HG03039 (cell line): ENCODE results near the gene FAM32A.
"Not testable (repeated sequence)": the region's sequence is repeated elsewhere in the genome, so short reads cannot be mapped to it uniquely, and the experiment has no call there.

Experiments
- ATAC-seq: cut with Tn5 transposase; IDR thresholded peaks from one replicate; pipeline ENCODE4 v1.9.1; 2021; ENCODE audit warnings: mild to moderate bottlenecking, moderate library complexity; ENCODE audit not compliant: unreplicated experiment

FAM32A gene

DNA sequence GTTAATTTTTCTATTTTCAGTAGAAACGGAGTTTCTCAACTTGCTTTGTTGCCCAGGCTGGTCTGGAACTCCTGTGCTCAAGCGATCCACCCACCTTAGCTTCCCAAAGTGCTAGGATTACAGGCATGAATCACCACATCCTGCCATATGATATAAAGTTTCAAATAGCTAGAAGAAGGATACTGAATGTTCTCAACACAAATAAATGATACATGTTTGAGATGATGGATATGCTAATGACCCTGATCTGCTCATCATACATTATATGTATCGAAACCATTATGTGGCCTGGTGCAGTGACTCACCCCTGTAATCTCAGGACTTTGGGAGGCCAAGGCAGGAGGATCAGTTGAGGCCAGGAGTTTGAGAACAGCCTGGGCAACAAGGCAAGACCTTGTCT, 23.4 kb upstream of the FAM32A start:
- no peak for ATAC-seq

DNA sequence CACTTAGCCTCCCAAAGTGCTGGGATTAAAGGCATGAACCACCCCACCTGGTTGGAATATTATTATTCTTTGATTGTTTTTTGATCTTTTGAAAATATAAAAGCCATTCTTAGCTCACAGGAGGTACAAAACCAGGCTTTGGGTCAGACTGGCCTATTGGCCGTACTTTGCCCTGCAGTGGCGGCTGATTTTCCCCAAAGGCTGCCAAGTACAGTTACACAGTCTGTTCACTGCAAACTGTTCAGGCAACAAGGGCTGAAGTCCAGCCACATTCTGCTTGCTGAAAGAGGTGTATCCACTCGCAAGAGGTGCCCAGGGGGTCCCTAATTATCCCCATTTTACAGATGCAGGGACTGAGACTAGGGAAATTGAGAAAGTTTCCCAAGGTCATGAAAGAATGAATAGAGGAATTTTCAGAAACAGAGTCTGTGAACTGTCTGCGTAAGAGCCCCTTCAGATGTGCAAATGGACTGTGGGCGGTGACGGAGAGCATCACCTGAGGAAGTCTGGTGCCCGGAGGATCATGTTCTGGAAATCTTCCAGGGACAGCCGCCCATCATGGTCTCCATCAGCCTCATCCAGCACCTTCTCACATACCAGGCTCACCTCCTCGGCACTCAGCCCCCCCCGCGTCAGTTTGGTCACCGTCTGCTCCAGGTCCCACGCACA, 20.9 kb upstream of the FAM32A start:
- ATAC-seq, result no peak

DNA sequence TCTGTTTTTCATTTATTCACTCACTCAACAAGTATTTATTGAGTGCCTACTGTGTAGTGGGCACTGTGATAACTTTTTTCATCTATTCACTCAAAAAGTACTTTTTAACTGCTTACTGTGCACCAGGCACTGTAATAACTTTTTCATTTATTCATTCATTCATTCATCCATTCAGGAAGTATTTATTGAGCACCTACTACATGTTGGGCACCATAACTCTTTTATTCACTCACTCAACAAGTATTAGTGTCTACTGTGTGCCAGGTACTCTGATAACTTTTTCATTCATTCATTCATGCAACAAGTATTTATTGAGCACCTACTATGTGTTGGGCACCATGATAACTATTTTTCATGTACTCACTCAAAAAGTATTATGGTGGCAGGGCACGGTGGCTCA, 18.8 kb upstream of the FAM32A start:
- no peak for ATAC-seq

- ATAC-seq, result no peak
These were observed 18.2 kb upstream of the FAM32A start for GRCh38 chr19:16167055-16167454.

GRCh38 chr19:16168465-16169081, 16.6 kb upstream of the FAM32A start:
- ATAC-seq, result no peak

DNA sequence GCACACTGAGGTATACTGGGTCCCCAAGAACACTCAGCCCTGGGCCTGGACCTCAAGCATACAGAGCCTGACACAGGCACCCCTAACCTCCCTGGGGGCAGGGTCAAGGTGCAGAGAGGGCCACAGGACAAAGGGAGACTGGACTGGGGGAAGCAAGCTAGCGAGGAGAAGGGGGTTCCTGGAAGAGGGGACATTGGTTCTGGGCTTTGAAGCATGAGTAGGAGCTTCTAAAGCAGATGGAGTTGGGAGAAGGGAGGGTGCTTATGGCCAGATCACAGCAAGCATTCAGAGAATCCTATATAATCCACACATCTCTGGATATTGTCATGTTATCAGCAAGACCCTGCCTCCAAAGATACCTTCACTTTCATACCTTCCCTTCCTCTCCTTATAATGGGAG, 15.1 kb upstream of the FAM32A start:
- no peak for ATAC-seq

DNA sequence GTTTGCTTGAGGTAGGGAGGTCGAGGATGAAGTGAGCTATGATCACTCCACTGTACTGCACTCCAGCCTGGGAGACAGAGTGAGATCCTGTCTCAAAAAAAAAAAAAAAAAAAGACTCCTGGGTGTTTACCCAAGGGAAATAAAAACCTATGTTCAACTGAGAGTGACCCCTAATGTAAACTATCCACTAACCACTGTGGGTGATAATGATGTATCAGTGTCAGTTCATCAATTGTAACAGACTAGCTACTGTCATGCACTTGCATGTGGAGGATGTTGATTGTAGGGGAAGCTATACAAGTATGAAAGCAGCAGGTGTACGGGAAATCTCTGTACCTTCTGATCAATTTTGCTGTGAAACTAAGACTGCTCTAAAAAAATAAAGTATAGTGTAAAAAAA, 9.3 kb upstream of the FAM32A start:
- ATAC-seq, result no peak

DNA sequence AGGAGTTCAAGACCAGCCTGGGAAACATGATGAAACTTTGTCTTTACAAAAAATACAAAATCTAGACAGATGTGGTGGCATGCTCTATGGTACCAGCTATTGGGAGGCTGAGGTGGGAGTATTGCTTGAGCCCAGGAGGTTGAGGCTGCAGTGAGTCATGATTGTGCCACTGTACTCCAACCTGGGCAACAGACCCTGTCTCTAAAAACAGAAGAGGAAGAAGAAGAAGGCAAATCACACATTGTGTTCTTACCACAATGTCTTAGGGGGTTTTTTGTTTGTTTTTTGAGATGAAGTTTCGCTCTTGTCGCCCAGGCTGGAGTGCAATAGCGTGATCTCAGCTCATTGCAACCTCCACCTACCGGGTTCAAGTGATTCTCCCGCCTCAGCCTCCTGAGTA, 6.3 kb upstream of the FAM32A start:
- not testable (repeated sequence) for ATAC-seq

DNA sequence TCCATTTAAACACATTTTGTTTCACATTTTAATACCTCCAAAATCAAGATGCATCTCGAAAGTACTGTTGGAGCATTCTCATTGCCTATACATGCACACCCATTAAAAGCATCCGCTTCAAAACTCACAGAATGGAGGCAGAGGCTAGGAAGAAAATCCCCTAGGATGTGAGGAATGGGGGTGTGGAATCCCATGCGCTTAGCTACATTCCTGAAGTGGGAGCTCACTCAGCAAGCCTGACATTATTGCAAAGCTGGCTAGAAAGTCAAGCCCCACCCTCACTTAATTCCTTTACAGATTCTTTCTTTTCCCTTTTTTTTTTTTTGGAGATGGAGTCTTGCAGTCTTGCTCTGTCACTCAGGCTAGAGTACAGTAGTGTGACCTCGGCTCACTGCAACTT, 4.6 kb upstream of the FAM32A start:
- ATAC-seq, result no peak

DNA sequence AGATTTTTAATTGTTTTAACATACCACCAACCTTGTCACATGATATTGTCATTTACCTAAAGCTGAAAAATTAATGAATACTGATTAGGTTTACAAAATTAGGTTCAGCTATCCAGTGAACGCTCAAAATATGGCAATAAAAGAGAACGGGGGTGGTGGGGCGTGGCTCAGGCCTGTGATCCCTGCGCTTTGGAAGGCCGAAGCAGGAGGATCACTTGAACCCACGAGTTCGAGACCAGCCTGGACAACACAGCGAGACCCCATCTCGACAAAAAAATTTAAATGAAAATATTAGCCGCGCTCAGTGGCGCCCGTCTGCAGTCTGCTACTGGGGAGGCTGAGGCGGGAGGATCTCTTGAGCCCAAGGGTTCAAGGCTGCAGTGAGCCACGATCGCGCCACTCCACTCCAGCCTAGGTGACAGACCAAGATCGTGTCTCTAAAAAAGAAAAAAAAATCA, 516 bp upstream of the FAM32A start:
- peak; percentile 7 for ATAC-seq

GRCh38 chr19:16185768-16186123, 536 bp downstream of the FAM32A start:
- ATAC-seq, result no peak

DNA sequence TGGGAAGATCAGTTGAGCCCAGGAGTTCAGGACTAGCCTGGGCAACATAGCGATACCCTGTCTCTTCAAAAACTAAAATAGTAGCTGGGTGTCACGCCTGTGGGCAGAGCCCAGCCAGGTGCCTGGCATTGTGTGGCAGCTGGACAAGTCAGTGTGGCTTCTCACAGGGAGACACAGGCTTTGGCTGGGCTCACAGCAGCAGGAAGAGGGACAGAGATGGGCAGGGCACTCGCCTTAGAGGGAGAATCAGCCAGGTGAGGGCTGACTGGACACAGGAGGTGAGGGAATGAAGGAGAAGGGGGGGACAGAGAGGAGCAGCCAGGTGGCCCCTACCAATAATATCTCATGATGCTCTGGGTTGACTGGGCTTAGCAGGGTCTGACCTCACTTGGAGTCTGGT, 3.3 kb downstream of the FAM32A start:
- no peak for ATAC-seq

- no peak for ATAC-seq
These were observed 5.0 kb downstream of the FAM32A start for GRCh38 chr19:16190198-16190597.

DNA sequence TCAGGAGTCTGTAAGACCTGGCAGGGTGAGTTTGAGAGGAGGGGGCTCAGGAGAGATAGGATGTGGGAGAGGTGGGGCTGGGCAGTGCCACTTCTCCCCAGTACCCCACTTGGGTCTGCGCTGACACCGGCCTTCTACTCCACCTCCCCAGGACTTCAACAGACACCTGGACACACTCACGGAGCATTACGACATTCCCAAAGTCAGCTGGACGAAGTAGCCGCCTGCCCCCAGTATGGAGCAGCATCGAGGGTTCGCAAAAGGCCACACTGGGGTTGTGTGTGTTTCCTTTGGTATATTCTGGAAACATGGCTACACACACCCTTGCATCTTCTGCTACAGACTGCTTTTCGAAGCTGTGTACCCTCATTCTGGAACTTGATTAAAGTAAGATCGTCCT, 5.5 kb downstream of the FAM32A start:
- no peak for ATAC-seq

- ATAC-seq, result no peak
These were observed 6.2 kb downstream of the FAM32A start for GRCh38 chr19:16191216-16191908.

- ATAC-seq, result no peak
These were observed 8.3 kb downstream of the FAM32A start for GRCh38 chr19:16193466-16193865.

GRCh38 chr19:16197188-16197621, 12.0 kb downstream of the FAM32A start:
- no peak for ATAC-seq

- ATAC-seq, result peak; percentile 72
These were observed 12.6 kb downstream of the FAM32A start, which contains the start of gene AP1M1 for GRCh38 chr19:16197622-16198369. Gene AP1M1, plus strand, starts transcription at chr19:16197911. Its CDS starts 116 bp downstream, at chr19:16198027.

DNA sequence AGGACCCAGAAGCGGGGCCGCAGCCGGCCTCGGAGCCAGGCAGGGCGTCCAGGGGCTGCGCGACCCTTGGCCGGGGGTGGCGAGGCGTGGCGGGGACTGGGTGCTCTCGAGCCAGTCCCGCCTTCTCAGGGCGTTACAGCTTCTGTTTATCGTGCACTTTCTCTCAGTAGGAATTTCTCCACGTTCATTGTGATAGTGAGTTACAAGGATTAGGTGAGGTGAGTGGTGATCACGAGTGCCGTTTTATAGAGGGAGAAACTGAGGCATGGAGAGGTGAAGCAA, 13.1 kb downstream of the FAM32A start:
- ATAC-seq, result no peak

- no peak for ATAC-seq
These were observed 14.2 kb downstream of the FAM32A start for GRCh38 chr19:16199275-16199932.
